Fibroblast of the aortic adventitia (primary cell): ENCODE results near the gene ITPR2. TPM values are rescaled to one million over a fixed set of nuclear protein-coding genes. Genes with fewer than 3 reads are reported as not detected.
A peak's percentile ranks its signal among the peaks of the same experiment; 100 is the strongest.

ENCODE experiments used
- DNase-seq: peaks from one replicate; pipeline ENCODE4 v3.0.0-alpha.2; 2010; ENCODE audit warnings: low read depth
- H3K4me3 ChIP-seq: 2 replicates; pipeline ENCODE4 v1.5.1; 2011; ENCODE audit warnings: low read depth, mild to moderate bottlenecking, control low read depth, low read length, moderate library complexity
- CTCF ChIP-seq: IDR thresholded peaks from 2 replicates; pipeline ENCODE4 v1.5.1; 2011; ENCODE audit warnings: mild to moderate bottlenecking, low read length, control low read depth, inconsistent platforms; ENCODE audit not compliant: insufficient read depth
- total RNA-seq: library from RNA; depleted of rRNA; stranded (reverse); fragments of >200 nt; gene quantifications from 2 replicates; pipeline ENCODE4 v1.2.3, GENCODE V29; 2012; ENCODE audit warnings: low replicate concordance

Gene ITPR2
- total RNA-seq, 1 donor: 15.5 TPM

- no peak for TF ChIP-seq CTCF
- DNase-seq: no peak
- H3K4me3 ChIP-seq: no peak overlapping the region
Measured at GRCh38 chr12:26861690-26862089, 28.7 kb upstream of the ITPR2 start.

- H3K4me3 ChIP-seq: no peak overlapping the region
- no peak for DNase-seq
- no peak for TF ChIP-seq CTCF
Measured at GRCh38 chr12:26857465-26858176, 24.6 kb upstream of the ITPR2 start.

GRCh38 chr12:26855337-26855736, 22.3 kb upstream of the ITPR2 start:
- H3K4me3 ChIP-seq: no peak overlapping the region
- no peak for DNase-seq
- TF ChIP-seq CTCF: no peak

GRCh38 chr12:26854031-26854390, 21.0 kb upstream of the ITPR2 start:
- DNase-seq: no peak
- no peak overlapping the region for H3K4me3 ChIP-seq
- no peak for TF ChIP-seq CTCF

- peak; percentile 75 for DNase-seq
- TF ChIP-seq CTCF: peak; percentile 92
- no peak overlapping the region for H3K4me3 ChIP-seq
Measured at GRCh38 chr12:26853303-26854030, 20.5 kb upstream of the ITPR2 start.

GRCh38 chr12:26851031-26851809, 18.2 kb upstream of the ITPR2 start:
- DNase-seq: no peak
- no peak for TF ChIP-seq CTCF
- H3K4me3 ChIP-seq: no peak overlapping the region
